CD1c-positive myeloid dendritic cell (primary cell): Measurements from ENCODE around the gene LAMB2.

Experiments used
- DNase-seq: peaks from one replicate; pipeline ENCODE4 v3.0.0-alpha.2; 2016; ENCODE audit errors: extremely low spot score

Gene LAMB2

GRCh38 chr3:49121132-49121736 lies 11.6 kb downstream of the LAMB2 start:
- DNase-seq: no peak

DNA sequence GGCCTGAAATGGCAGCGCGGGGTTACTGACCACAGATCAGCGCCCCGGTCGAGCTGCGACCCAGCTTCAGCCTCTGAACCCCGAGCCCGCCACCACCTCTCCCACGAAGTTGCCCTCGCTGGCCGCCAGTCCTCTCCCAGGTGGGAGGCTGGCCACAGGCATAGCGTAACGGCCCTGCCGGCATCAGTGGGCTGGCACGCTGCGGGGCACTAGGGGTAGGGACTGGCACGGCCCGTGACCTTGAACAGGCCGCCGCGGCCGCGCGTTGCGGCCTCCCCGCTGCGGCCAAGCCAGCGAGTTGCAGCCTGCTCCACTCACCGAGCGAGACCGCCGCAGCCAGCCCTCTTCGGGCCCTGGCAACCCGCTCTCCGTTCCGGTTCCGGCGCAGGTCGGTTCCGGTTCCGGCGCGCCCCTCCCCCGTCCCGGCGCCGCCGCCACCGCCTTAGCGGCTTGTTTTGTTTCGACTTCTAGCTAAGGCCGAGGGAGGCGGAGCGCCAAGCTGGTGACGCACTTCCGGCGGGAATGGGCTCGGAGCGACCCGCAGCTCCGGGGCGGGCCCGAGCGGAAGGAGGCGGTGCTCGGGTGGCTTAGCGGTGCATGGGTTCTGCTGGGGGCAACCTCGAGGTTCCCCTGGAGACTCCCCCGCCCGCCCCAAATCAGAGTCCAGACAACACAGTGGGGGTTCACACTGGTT lies 12.3 kb downstream of the LAMB2 start, which contains the start of gene USP19:
USP19 (minus strand) TSS at position 386 of the 694 bp plus-strand sequence. CDS start 1,678 bp downstream, outside the sequence.
- DNase-seq: peak; percentile 97

- DNase-seq: no peak
These were observed 12.8 kb downstream of the LAMB2 start for GRCh38 chr3:49120096-49120437.

- no peak for DNase-seq
These were observed 13.4 kb downstream of the LAMB2 start for GRCh38 chr3:49119439-49119838.

DNA sequence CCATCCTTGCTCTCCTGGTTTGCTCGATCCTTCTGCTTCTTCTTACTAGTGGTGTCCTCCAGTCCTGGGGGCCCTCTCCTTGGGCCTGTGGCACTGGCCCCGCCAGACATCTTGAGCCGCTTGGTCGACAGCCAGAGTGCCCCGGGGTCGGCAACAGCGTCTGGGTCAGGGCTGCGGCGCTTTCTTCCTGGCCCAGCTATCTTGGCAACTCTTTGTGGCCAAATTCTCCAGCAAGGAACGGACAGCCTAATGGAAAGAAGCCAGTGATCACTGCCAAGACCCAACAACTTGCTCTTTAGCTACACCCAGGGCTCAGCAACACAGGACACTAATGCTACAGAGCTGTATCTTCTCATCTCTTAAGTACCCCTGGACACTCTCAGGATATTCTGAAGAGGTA lies 13.8 kb downstream of the LAMB2 start:
- DNase-seq: no peak

GRCh38 chr3:49112262-49112661 lies 20.6 kb downstream of the LAMB2 start:
- DNase-seq: no peak

GRCh38 chr3:49111347-49111746 lies 21.5 kb downstream of the LAMB2 start:
- no peak for DNase-seq

DNA sequence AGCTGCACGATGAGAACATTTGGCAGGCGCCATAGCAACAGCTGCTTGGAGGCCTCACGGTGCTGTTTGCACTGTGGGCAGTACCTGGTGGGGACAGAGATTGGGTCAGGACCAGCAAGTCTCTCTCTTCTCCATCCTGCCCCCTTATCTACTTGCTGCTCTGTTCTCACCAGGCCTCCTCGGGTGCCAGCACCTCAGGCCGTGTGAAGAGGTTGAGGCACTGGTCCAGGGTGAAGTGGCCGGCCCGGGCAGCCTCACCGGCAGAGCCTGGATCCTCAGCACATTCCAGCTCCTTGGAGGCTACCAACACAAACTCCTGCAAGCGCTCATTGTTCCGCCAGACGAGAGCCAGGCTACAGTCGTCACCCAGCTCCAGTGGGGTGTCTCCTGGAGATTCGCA lies 22.1 kb downstream of the LAMB2 start:
- DNase-seq: no peak

DNA sequence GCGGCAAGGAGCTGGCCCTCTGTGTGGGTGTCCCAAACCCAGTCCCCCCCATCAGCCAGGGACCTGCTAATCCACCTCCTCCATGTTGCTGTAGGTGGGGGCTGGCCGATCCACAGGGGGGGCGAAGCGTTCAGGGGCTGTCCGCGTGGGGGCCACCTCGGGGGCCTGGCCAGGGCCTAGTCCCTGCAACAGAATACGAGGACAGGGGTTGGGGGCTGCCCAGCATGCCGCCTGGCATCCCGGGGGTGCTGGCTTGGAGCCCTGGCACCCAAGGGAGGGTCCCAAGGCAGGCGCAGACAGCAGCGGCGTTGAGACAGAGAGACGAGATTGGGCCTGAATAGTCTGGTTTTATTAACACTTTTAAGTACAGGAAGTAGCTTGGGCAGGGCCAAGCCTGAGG lies 24.5 kb downstream of the LAMB2 start:
- DNase-seq: no peak

GRCh38 chr3:49104427-49105291 lies 28.2 kb downstream of the LAMB2 start, which contains the start of gene QARS1:
QARS1 (minus strand) TSS chr3:49104757; CDS start chr3:49104733, 24 bp downstream.
- peak; percentile 96 for DNase-seq

- no peak for DNase-seq
These were observed 28.8 kb downstream of the LAMB2 start for GRCh38 chr3:49104052-49104426.

- DNase-seq: no peak
These were observed 32.7 kb downstream of the LAMB2 start for GRCh38 chr3:49100046-49100615.

DNA sequence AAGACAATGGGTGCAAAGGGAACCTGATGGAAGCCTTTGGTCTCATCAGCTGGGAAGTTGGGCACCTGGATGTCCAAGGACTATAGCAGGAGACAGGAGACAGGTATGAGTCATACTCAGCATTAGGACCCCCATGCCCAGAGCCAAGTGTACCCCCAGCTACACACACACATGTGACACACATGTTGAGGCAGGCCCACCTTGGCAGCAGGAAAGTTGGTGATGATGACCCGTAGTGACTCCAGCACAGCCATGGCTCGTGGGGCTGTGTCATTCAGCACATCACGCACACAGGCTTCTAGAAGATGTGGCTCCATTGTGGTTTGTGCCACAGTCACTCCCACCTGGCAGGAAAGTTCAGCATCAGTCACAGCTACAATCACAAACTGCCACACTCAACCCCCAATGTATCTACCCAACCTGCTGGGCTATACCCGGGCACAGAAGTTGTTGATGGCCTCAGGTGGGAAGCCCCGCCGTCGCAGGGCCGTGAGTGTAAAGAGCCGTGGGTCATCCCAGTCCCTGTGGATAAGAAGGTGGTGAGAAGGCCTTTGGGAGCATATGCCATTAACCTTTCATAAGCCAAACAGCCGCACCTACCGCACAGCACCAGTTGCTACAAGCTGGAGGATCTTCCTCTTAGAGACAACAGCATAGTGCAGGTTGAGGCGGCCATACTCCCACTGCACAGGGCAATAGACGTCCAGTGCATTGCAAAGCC lies 33.8 kb downstream of the LAMB2 start:
- no peak for DNase-seq

GRCh38 chr3:49098429-49098828 lies 34.4 kb downstream of the LAMB2 start:
- DNase-seq: no peak

DNA sequence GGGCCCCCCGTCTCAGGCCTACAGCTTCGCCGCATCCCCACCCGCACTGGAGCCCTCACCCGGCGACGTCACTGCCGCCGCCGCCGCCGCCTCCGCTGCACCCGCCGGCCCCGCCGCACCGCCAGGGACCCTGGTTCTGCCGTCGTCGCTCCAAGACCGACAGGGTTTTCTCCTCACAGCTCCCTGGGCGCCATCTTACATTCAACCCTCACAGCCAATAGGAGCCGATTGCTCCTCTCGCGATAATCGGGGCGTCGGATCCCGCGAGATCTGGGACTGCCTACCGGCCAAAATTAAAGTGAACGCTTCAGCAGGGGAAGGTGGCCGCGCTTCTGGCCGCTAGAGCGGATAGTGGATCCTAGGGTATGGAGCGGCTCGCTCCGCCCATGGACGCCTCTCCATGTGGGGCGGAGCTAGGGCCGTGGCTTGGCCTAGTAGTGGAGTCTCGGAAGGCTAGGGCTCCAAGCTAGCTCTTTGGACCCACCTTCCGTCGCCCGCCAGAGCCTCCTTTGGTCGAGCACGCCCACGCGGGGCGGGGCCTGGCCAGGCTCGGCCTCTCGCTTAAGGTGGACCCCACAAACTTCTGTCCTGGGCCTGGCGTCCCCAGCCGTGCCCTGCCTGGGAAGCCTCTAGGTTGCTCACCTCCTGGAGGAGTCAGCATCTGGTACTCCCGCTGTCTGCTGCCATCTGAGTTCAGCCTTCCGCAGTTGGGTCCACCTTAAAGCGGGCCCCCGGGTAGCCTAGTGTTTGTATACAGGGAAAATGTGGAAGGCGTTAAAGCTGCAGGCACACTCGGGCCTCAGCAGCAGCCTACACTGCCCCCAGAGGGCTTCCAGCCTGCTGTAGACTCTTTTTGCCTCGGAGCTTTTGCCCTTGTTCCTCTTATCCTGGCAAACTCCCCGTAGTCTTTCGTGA lies 38.7 kb downstream of the LAMB2 start, which contains the start of gene QRICH1:
QRICH1 (minus strand) TSS at position 219 of the 915 bp plus-strand sequence. CDS start 17,054 bp downstream, outside the sequence.
- peak; percentile 99 for DNase-seq

- peak; percentile 80 for DNase-seq
These were observed 39.7 kb downstream of the LAMB2 start for GRCh38 chr3:49092938-49093852.

GRCh38 chr3:49081429-49081828 lies 51.4 kb downstream of the LAMB2 start:
- no peak for DNase-seq

- no peak for DNase-seq
These were observed 53.6 kb downstream of the LAMB2 start for GRCh38 chr3:49079270-49079669.

DNA sequence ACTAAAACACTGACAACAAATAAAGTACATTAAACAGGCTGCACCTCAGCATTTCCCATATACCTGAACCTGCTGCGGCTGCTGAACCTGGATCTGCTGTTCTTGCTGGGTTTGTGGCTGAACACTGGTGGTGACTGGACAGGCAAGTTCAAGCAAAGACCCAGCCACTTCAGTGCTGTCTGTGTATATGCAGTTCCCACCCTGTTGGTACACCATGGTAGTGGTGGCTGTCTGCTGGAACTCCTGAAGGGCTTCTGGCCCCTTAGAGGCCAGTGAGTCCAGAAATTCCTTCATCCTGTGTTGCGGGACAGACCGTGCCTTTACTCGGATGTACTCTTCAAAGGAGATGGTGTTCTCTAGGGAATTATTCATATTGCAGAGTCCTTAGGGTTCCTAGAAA lies 56.2 kb downstream of the LAMB2 start:
- no peak for DNase-seq
